Measurements from ENCODE around the gene ZFP3.
"Not testable (repeated sequence)": the region's sequence is repeated elsewhere in the genome, so short reads cannot be mapped to it uniquely, and the experiment has no call there.

The ZFP3 gene

GRCh38 chr17:5068236-5068635 lies 10.0 kb upstream of the ZFP3 start:
- Histone ChIP-seq H3K4me1 (peaks cover 0 to 20% (median 0%) of the 10 kb centered on the region in 10 experiments; a peak in 6 of 20 replicates), H3K9ac (peak overlapping the region in 2 of 11 experiments; percentile 25; a peak in 2 of 22 replicates), H3K4me2 (peak overlapping the region in 3 of 11 experiments; percentile 46 to 75 (median 53); a peak in 5 of 22 replicates), H3K9me3 (replicated peaks in 1 of 11) (no peaks in the 10 kb centered on the region), H3K27me3 (no peaks in the 10 kb centered on the region), H3K36me3 (no peaks in the 10 kb centered on the region), H4K20me1 (no peaks in the 10 kb centered on the region), H3K27ac (peak overlapping the region in 4 of 11 experiments; percentile 27 to 66 (median 52); a peak in 6 of 22 replicates), H3K4me3 (no peak overlapping the region)
- TF ChIP-seq Cebpa-rat (IDR thresholded peaks at IDR 0.05): no peak

DNA sequence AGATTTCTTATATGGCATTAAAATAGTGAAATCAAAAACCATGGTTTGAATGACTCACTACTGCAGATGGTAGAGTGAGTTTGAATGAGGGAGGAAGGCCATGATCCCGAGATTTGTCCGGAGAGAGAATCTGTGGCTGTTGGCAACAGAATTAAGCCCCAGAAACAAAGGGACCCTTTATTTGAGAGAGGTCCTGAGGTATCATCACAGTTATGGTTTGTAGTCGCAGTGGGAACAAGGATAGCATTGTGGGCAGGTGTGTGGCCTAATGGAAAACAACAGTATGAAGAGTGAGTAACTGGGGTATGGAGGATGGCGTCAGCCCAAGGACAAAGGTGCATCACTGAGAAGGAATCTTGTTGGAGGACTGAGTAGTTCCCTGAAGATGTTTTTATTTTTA lies 8.5 kb upstream of the ZFP3 start:
- Histone ChIP-seq H3K4me3 (no peak overlapping the region), H4K20me1 (no peaks in the 10 kb centered on the region), H3K36me3 (no peaks in the 10 kb centered on the region), H3K27ac (no peak overlapping the region), H3K9ac (no peak overlapping the region), H3K9me3 (replicated peaks in 1 of 11) (no peaks in the 10 kb centered on the region), H3K4me2 (no peak overlapping the region), H3K27me3 (no peaks in the 10 kb centered on the region), H3K4me1 (peaks cover 0 to 20% (median 0%) of the 10 kb centered on the region in 10 experiments; a peak in 6 of 20 replicates)
- no peak for TF ChIP-seq Cebpa-rat (IDR thresholded peaks at IDR 0.05)

- Histone ChIP-seq H3K9me3 (replicated peaks in 1 of 11) (peaks cover 0 to 26% (median 10%) of the 10 kb centered on the region in 11 experiments; a peak in 16 of 22 replicates), H3K4me1 (peaks cover 9 to 27% (median 22%) of the 10 kb centered on the region in 10 experiments; a peak in 19 of 20 replicates)
- H3K27ac ChIP-seq, H4K20me1 ChIP-seq, H3K9ac ChIP-seq, H3K4me3 ChIP-seq, H3K36me3 ChIP-seq, H3K27me3 ChIP-seq, H3K4me2 ChIP-seq: not testable (repeated sequence)
Measured at GRCh38 chr17:5075472-5075871, 2.8 kb upstream of the ZFP3 start.

GRCh38 chr17:5077275-5077674 lies 992 bp upstream of the ZFP3 start:
- Histone ChIP-seq H3K4me2 (peak overlapping the region in 7 of 11 experiments; percentile 67 to 96 (median 88); a peak in 6 of 22 replicates), H3K4me3 (peak overlapping the region in 2 of 10 experiments; percentile 70 to 74; a peak in 2 of 20 replicates), H3K4me1 (peaks cover 9 to 27% (median 22%) of the 10 kb centered on the region in 10 experiments; a peak in 19 of 20 replicates), H3K9me3 (replicated peaks in 1 of 11) (peaks cover 11 to 44% (median 28%) of the 10 kb centered on the region in 11 experiments), H3K36me3 (peaks cover under 1 to 20% (median 11%) of the 10 kb centered on the region in 11 experiments; a peak in 13 of 22 replicates)
- H4K20me1 ChIP-seq, H3K27ac ChIP-seq, H3K9ac ChIP-seq, H3K27me3 ChIP-seq: not testable (repeated sequence)

DNA sequence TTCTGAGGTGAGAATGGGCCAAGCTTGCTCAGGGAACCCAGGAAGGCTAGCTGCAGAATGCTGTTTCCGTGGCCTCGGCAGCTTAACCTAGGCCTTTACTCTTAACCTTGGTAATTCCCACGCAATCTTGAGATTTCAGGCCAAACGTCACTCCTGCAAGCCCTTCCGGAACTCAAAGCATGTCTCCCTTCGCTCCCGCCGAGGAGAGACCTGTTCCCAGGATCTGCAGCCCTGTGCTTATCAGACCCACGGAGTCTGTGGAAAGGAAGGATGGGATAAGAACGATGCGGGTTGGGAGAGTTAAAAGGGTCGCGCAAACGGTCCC lies 524 bp upstream of the ZFP3 start:
- Histone ChIP-seq H4K20me1 (no peaks in the 10 kb centered on the region), H3K27me3 (no peaks in the 10 kb centered on the region), H3K4me3 (peak overlapping the region; percentile 55 to 78 (median 71)), H3K4me1 (peaks cover 9 to 27% (median 22%) of the 10 kb centered on the region in 10 experiments; a peak in 19 of 20 replicates), H3K9ac (peak overlapping the region; percentile 74 to 87 (median 81)), H3K9me3 (replicated peaks in 1 of 11) (peaks cover 16 to 48% (median 32%) of the 10 kb centered on the region in 11 experiments), H3K27ac (peak overlapping the region; percentile 70 to 87 (median 84); a peak in 21 of 22 replicates), H3K4me2 (peak overlapping the region; percentile 67 to 96 (median 92)), H3K36me3 (peaks cover 3 to 25% (median 15%) of the 10 kb centered on the region in 11 experiments; a peak in 15 of 22 replicates)
- no peak for TF ChIP-seq Cebpa-rat (IDR thresholded peaks at IDR 0.05)

GRCh38 chr17:5080591-5080990 lies 2.3 kb downstream of the ZFP3 start:
- no peak overlapping the region for H3K9ac ChIP-seq
- H3K4me3 ChIP-seq: no peak overlapping the region
- no peak overlapping the region for H3K27ac ChIP-seq
- no peak overlapping the region for H3K4me2 ChIP-seq
- TF ChIP-seq Cebpa-rat (IDR thresholded peaks at IDR 0.05): no peak
- H3K4me1 ChIP-seq: peaks cover 9 to 27% (median 22%) of the 10 kb centered on the region in 10 experiments; a peak in 19 of 20 replicates
- no peaks in the 10 kb centered on the region for H3K27me3 ChIP-seq
- H4K20me1 ChIP-seq: no peaks in the 10 kb centered on the region
- H3K36me3 ChIP-seq: peaks cover 14 to 52% (median 36%) of the 10 kb centered on the region in 11 experiments; a peak in 21 of 22 replicates
- peaks cover 44 to 77% (median 61%) of the 10 kb centered on the region in 11 experiments for H3K9me3 ChIP-seq (replicated peaks in 1 of 11)

GRCh38 chr17:5092218-5093010 lies 14.1 kb downstream of the ZFP3 start:
- Histone ChIP-seq H3K4me2 (no peak overlapping the region), H3K4me1 (no peaks in the 10 kb centered on the region), H3K4me3 (peak overlapping the region in 8 of 10 experiments; percentile 1 to 45 (median 16); a peak in 8 of 20 replicates), H4K20me1 (no peaks in the 10 kb centered on the region), H3K9me3 (replicated peaks in 1 of 11) (peaks cover 100% of the 10 kb centered on the region in 11 experiments), H3K27me3 (no peaks in the 10 kb centered on the region), H3K9ac (no peak overlapping the region), H3K27ac (no peak overlapping the region), H3K36me3 (peaks cover 79 to 95% (median 87%) of the 10 kb centered on the region in 11 experiments)
- TF ChIP-seq Cebpa-rat (IDR thresholded peaks at IDR 0.05): no peak

DNA sequence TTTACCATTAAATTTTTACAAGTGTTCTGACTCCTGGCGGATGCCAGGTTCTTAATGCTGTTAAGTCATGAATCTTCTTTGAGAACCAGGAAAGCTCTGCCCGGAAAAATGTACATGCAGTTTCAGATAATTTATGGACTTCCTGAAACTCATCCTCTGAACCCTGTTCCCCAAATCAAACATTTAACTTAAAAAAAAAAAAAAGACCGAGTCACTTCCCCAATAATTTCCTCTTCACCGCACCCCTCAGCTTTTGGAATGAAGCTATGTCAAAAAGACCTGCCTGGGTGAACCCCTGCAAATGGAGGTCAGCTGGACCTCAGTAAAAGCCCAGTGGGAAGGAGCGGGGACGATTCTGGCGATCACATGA lies 18.4 kb downstream of the ZFP3 start:
- peak overlapping the region in 1 of 11 experiments; percentile 19; a peak in 2 of 22 replicates for H3K4me2 ChIP-seq
- H4K20me1 ChIP-seq: no peaks in the 10 kb centered on the region
- H3K9me3 ChIP-seq (replicated peaks in 1 of 11): peaks cover 71 to 100% (median 81%) of the 10 kb centered on the region in 11 experiments
- no peak overlapping the region for H3K27ac ChIP-seq
- no peak overlapping the region for H3K9ac ChIP-seq
- no peak for TF ChIP-seq Cebpa-rat (IDR thresholded peaks at IDR 0.05)
- no peaks in the 10 kb centered on the region for H3K27me3 ChIP-seq
- H3K4me3 ChIP-seq: peak overlapping the region in 5 of 10 experiments; percentile 9 to 38 (median 14); a peak in 5 of 20 replicates
- H3K36me3 ChIP-seq: peaks cover 37 to 55% (median 46%) of the 10 kb centered on the region in 11 experiments
- peaks cover 0 to 7% (median 0%) of the 10 kb centered on the region in 10 experiments; a peak in 1 of 20 replicates for H3K4me1 ChIP-seq

DNA sequence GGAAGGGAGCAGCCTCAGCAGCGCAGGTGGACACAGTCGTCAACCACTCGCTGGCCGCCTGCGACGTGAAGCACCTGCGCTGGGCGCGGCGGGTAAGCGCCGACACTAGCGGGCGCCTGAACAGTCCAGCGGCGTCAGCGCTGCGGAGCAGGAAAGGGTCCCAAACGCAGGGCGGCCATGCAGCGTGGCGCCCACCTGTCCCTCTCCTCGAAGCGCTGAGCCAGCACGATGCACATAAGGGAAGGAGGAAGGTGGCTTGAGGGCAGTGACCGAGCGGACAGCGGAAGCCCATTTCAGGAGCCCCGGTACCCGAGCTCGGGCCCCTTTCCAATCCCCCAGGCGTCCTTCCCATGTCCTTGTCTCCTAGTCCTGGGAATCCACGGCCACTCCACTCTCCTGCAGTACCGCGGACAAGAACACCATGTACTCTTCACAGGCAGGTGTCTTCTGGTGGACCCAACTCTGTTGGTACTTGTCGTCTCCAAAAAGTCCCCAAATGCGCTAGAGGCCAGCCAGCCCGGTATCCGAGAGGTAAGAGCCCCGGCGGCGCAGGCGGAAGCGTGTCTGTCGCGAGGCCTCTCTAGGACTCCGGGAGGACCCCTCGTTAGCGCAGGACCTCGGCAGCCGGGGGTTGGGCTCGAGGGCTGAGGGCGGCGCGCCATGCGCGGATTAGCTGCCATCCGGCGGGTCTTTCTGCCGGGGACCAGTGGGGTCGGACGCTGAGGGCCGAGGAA lies 19.0 kb downstream of the ZFP3 start:
- no peak for TF ChIP-seq Cebpa-rat (IDR thresholded peaks at IDR 0.05)
- Histone ChIP-seq H3K4me2 (no peak overlapping the region), H3K4me3 (peak overlapping the region in 5 of 10 experiments; percentile 9 to 38 (median 14); a peak in 5 of 20 replicates)

More for the DNA sequence above, 19.0 kb downstream of the ZFP3 start:
- H3K4me1 ChIP-seq: peaks cover 0 to 7% (median 0%) of the 10 kb centered on the region in 10 experiments; a peak in 1 of 20 replicates
- no peak overlapping the region for H3K27ac ChIP-seq
- H3K36me3 ChIP-seq: peaks cover 32 to 50% (median 40%) of the 10 kb centered on the region in 11 experiments
- peaks cover 65 to 97% (median 75%) of the 10 kb centered on the region in 11 experiments for H3K9me3 ChIP-seq (replicated peaks in 1 of 11)
- no peaks in the 10 kb centered on the region for H4K20me1 ChIP-seq
- H3K27me3 ChIP-seq: no peaks in the 10 kb centered on the region
- H3K9ac ChIP-seq: no peak overlapping the region
